Thoracic aorta (tissue), 2 donors: ENCODE data around the gene CCDC28B. TPM values are rescaled to one million over a fixed set of nuclear protein-coding genes. Genes with fewer than 3 reads are reported as not detected.

Experiments
- ATAC-seq: fragments of 150-250 bp; one replicate; pipeline ENCODE4 v1.8.0; 2017; ENCODE audit warnings: low read depth; ENCODE audit not compliant: insufficient number of reproducible peaks, low FRiP score
- DNase-seq: peaks from one replicate; pipeline ENCODE4 v3.0.0-alpha.2; 2020; ENCODE audit warnings: low spot score
- H3K27ac ChIP-seq, 2 donors: fragments of 200-600 bp; sonication (generic); 1 replicate in 1 of 2; 2 replicates in 1 of 2; pipeline ENCODE4 v1.5.1; 2016; ENCODE audit warnings: mild to moderate bottlenecking in 2 of 2, moderate library complexity in 2 of 2
- H3K27me3 ChIP-seq: fragments of 200-600 bp; sonication (generic); replicated peaks from 2 replicates; pipeline ENCODE4 v1.6.0; 2016; ENCODE audit warnings: mild to moderate bottlenecking; ENCODE audit not compliant: insufficient read depth
- H3K36me3 ChIP-seq: fragments of 200-600 bp; sonication (generic); one replicate; pipeline ENCODE4 v1.5.1; 2016
- H3K4me1 ChIP-seq, 2 donors: fragments of 200-600 bp; sonication (generic); 1 replicate in 1 of 2; 2 replicates in 1 of 2; pipeline versions ENCODE4 v1.5.1 to v1.6.0; 2016; ENCODE audit warnings: low read depth in 2 of 2, mild to moderate bottlenecking in 1 of 2; ENCODE audit not compliant: control insufficient read depth in 1 of 2
- H3K4me3 ChIP-seq: fragments of 200-600 bp; sonication (generic); 2 replicates; pipeline ENCODE4 v1.5.1; 2016; ENCODE audit warnings: mild to moderate bottlenecking
- H3K9me3 ChIP-seq: fragments of 200-600 bp; sonication (generic); 2 replicates; pipeline ENCODE4 v1.5.1; 2016
- total RNA-seq, 2 donors: library from RNA; depleted of rRNA; stranded (reverse); fragments of >200 nt; gene quantifications; one replicate each; pipeline versions ENCODE4 v1.1.0 to v1.2.3, GENCODE V29; 2016
- TF ChIP-seq, protein P1 (sequence below): fragments of 200-600 bp; sonication (generic); IDR thresholded peaks from one replicate; pipeline ENCODE4 v1.5.1; 2019; ENCODE audit warnings: antibody characterized with exemption

CCDC28B gene
- total RNA-seq, 2 donors from 2014 or later: 2.0 TPM; not detected in 1

DNA sequence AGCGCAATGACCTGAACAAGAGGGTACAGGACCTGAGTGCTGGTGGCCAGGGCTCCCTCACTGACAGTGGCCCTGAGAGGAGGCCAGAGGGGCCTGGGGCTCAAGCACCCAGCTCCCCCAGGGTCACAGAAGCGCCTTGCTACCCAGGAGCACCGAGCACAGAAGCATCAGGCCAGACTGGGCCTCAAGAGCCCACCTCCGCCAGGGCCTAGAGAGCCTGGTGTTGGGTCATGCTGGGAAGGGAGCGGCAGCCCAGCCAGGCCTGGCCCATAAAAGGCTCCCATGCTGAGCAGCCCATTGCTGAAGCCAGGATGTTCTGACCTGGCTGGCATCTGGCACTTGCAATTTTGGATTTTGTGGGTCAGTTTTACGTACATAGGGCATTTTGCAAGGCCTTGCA, 5.4 kb upstream of the CCDC28B start:
- ATAC-seq (no peak), DNase-seq (no peak)
- Histone ChIP-seq H3K9me3 (no peaks in the 10 kb centered on the region), H3K4me1 (peaks cover 5 to 12% of the 10 kb centered on the region in 2 donors), H3K36me3 (peaks cover 66% of the 10 kb centered on the region), H3K27ac (no peak overlapping the region), H3K4me3 (no peak overlapping the region), H3K27me3 (no peaks in the 10 kb centered on the region)
- TF ChIP-seq, protein P1, sequence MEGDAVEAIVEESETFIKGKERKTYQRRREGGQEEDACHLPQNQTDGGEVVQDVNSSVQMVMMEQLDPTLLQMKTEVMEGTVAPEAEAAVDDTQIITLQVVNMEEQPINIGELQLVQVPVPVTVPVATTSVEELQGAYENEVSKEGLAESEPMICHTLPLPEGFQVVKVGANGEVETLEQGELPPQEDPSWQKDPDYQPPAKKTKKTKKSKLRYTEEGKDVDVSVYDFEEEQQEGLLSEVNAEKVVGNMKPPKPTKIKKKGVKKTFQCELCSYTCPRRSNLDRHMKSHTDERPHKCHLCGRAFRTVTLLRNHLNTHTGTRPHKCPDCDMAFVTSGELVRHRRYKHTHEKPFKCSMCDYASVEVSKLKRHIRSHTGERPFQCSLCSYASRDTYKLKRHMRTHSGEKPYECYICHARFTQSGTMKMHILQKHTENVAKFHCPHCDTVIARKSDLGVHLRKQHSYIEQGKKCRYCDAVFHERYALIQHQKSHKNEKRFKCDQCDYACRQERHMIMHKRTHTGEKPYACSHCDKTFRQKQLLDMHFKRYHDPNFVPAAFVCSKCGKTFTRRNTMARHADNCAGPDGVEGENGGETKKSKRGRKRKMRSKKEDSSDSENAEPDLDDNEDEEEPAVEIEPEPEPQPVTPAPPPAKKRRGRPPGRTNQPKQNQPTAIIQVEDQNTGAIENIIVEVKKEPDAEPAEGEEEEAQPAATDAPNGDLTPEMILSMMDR: no peak

DNA sequence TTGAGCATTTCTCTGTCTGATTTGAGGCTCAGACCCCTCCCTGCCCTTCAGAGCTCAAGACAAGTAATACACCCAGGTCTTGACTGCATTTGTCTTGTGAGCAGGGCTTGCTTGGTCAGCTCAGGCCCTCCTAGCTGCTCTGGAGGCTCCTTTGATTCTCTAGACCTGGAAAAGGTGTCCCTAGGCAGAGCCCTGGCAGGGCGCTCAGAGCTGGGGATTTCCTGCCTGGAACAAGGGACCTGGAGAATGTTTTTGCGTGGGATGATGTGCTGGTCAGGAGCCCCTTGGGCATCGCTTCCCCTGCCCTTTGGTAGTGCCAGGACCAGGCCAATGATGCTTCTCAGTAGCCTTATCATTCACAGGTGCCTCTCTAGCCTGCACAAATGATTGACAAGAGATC, 4.9 kb upstream of the CCDC28B start:
- Histone ChIP-seq H3K36me3 (peaks cover 61% of the 10 kb centered on the region), H3K27me3 (no peaks in the 10 kb centered on the region), H3K4me3 (no peak overlapping the region), H3K27ac (no peak overlapping the region), H3K9me3 (no peaks in the 10 kb centered on the region), H3K4me1 (peaks cover 6 to 15% of the 10 kb centered on the region in 2 donors)
- DNase-seq: no peak
- TF ChIP-seq, protein P1: no peak
- no peak for ATAC-seq

GRCh38 chr1:32195972-32196823, 4.2 kb upstream of the CCDC28B start:
- TF ChIP-seq, protein P1: no peak
- Histone ChIP-seq H3K27ac (no peak overlapping the region), H3K27me3 (no peaks in the 10 kb centered on the region), H3K36me3 (peaks cover 54% of the 10 kb centered on the region), H3K9me3 (no peaks in the 10 kb centered on the region), H3K4me3 (no peak overlapping the region), H3K4me1 (peaks cover 6 to 16% of the 10 kb centered on the region in 2 donors)
- DNase-seq (no peak), ATAC-seq (no peak)

DNA sequence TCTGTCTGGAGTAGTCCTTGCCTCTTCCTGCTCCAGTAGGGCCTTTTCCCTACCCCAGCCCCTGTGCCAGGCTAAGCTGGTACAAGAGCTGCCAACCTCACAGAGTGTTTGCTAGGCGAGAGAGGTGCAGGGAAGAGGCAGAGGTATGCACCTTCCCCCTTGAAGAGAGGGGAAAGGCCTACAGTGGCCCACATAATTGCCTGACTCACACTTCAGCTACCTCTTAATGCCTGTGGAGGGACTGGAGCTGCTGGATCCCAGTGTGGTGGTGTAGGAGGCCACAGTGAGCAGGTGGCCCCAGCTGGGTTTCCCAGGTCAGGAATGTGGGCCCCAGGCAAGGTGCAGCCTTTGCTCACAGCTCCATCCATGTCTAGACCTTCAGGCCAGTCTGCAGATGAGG, 3.3 kb upstream of the CCDC28B start:
- no peak for ATAC-seq
- TF ChIP-seq, protein P1: no peak
- Histone ChIP-seq H3K9me3 (no peaks in the 10 kb centered on the region), H3K4me3 (no peak overlapping the region), H3K27ac (no peak overlapping the region), H3K36me3 (peaks cover 45% of the 10 kb centered on the region), H3K27me3 (no peaks in the 10 kb centered on the region), H3K4me1 (peaks cover 15 to 25% of the 10 kb centered on the region in 2 donors)
- no peak for DNase-seq

- Histone ChIP-seq H3K27ac (no peak overlapping the region), H3K27me3 (no peaks in the 10 kb centered on the region), H3K4me3 (no peak overlapping the region), H3K9me3 (no peaks in the 10 kb centered on the region), H3K4me1 (peaks cover 15 to 26% of the 10 kb centered on the region in 2 donors), H3K36me3 (peaks cover 38% of the 10 kb centered on the region)
- ATAC-seq (no peak), DNase-seq (no peak)
- TF ChIP-seq, protein P1: no peak
These were observed 2.6 kb upstream of the CCDC28B start for GRCh38 chr1:32197837-32198236.
